ENCODE data around the gene RNF212B. TPM values are rescaled to one million over a fixed set of nuclear protein-coding genes. Genes with fewer than 3 reads are reported as not detected.

The RNF212B gene
- total and polyA plus RNA-seq, 10 of the 15 experiments (the other 5 are each of a cell fraction or from before 2014, with no cell fraction given), result not detected

- TF ChIP-seq USF2 (IDR thresholded peaks at IDR 0.05; ENCODE audit: borderline replicate concordance, low read depth, low read length) (no peak), SMAD1 (IDR thresholded peaks at IDR 0.05; ENCODE audit: low read depth, partially characterized antibody) (no peak), IKZF2 (IDR thresholded peaks at IDR 0.05) (peak; percentile 87 to 88), ZZZ3 (IDR thresholded peaks at IDR 0.05; ENCODE audit: control insufficient read depth, insufficient read length, low read depth) (no peak), NFXL1 (IDR thresholded peaks at IDR 0.05; ENCODE audit: borderline replicate concordance) (no peak), JUNB (IDR thresholded peaks at IDR 0.05) (no peak), BMI1 (IDR thresholded peaks at IDR 0.05; ENCODE audit: borderline replicate concordance) (no peak), LARP7 (IDR thresholded peaks at IDR 0.05) (0 out of 2 replicates have a peak, but pooled peaks have one; percentile 19), FOS (IDR thresholded peaks at IDR 0.05; ENCODE audit: borderline replicate concordance, extremely low read depth, insufficient read length) (no peak), SPI1 (IDR thresholded peaks at IDR 0.05; ENCODE audit: borderline replicate concordance, insufficient read depth, low read depth, low read length) (0 out of 2 replicates have a peak, but pooled peaks have one; percentile 16), YY1 (IDR thresholded peaks at IDR 0.05; ENCODE audit: low read depth, low read length) (peak; percentile 70; the same call in 1 of the 2 replicates), CEBPB (IDR thresholded peaks at IDR 0.05; ENCODE audit: borderline replicate concordance in 1 of 2, low read depth in 2 of 2, low read length in 2 of 2) (no peak), TBL1XR1 (IDR thresholded peaks at IDR 0.05; ENCODE audit: low read depth, low read length) (no peak; the same call in 1 of the 2 replicates), TCF7 (IDR thresholded peaks at IDR 0.05; ENCODE audit: borderline replicate concordance) (no peak), ZSCAN29 (IDR thresholded peaks at IDR 0.05) (no peak), BACH1 (IDR thresholded peaks at IDR 0.05; ENCODE audit: borderline replicate concordance) (peak; percentile 50; the same call in 1 of the 2 replicates), ATF7 (IDR thresholded peaks at IDR 0.05; ENCODE audit: low read depth) (0 out of 2 replicates have a peak, but pooled peaks have one; percentile 32), CUX1 (IDR thresholded peaks at IDR 0.05; ENCODE audit: insufficient replicate concordance, low read depth, low read length) (no peak), SP1 (IDR thresholded peaks at IDR 0.05; ENCODE audit: low read depth, low read length) (peak; percentile 43), ESRRA (IDR thresholded peaks at IDR 0.05; ENCODE audit: low read length) (no peak), REST (IDR thresholded peaks at IDR 0.05; ENCODE audit: low read depth, low read length) (no peak), ZNF384 (IDR thresholded peaks at IDR 0.05; ENCODE audit: borderline replicate concordance, low read depth, low read length) (no peak)
Measured at GRCh38 chr14:23306412-23307145, 68.8 kb downstream of the RNF212B start, which contains the start of gene BCL2L2 (continued).

All from GM12878 (cell line).